ENCODE results near the gene KLHL21.
"Not testable (repeated sequence)": the region's sequence is repeated elsewhere in the genome, so short reads cannot be mapped to it uniquely, and the experiment has no call there.

KLHL21 gene

GRCh38 chr1:6603238-6603914 is 707 bp upstream of the KLHL21 start:
- DNase-seq (ENCODE audit: low read depth) = no peak
- TF ChIP-seq, protein P1, sequence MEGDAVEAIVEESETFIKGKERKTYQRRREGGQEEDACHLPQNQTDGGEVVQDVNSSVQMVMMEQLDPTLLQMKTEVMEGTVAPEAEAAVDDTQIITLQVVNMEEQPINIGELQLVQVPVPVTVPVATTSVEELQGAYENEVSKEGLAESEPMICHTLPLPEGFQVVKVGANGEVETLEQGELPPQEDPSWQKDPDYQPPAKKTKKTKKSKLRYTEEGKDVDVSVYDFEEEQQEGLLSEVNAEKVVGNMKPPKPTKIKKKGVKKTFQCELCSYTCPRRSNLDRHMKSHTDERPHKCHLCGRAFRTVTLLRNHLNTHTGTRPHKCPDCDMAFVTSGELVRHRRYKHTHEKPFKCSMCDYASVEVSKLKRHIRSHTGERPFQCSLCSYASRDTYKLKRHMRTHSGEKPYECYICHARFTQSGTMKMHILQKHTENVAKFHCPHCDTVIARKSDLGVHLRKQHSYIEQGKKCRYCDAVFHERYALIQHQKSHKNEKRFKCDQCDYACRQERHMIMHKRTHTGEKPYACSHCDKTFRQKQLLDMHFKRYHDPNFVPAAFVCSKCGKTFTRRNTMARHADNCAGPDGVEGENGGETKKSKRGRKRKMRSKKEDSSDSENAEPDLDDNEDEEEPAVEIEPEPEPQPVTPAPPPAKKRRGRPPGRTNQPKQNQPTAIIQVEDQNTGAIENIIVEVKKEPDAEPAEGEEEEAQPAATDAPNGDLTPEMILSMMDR (IDR thresholded peaks at IDR 0.05; ENCODE audit: control insufficient read depth, extremely low read depth, insufficient read depth) = no peak
- peak overlapping the region; percentile 95 for H3K4me3 ChIP-seq (ENCODE audit: low read depth, low read length)

GRCh38 chr1:6601923-6602668 is 573 bp downstream of the KLHL21 start:
- TF ChIP-seq, protein P1 (IDR thresholded peaks at IDR 0.05; ENCODE audit: control insufficient read depth, extremely low read depth, insufficient read depth) = peak; percentile 8; the same call in 1 of the 2 replicates
- DNase-seq (ENCODE audit: low read depth) = no peak
- peak overlapping the region; percentile 95 for H3K4me3 ChIP-seq (ENCODE audit: low read depth, low read length)

GRCh38 chr1:6601049-6601922 is 1.4 kb downstream of the KLHL21 start:
- DNase-seq (ENCODE audit: low read depth) = peak; percentile 83
- TF ChIP-seq, protein P1 (IDR thresholded peaks at IDR 0.05; ENCODE audit: control insufficient read depth, extremely low read depth, insufficient read depth) = no peak
- H3K4me3 ChIP-seq (ENCODE audit: low read depth, low read length) = peak overlapping the region; percentile 95

DNA sequence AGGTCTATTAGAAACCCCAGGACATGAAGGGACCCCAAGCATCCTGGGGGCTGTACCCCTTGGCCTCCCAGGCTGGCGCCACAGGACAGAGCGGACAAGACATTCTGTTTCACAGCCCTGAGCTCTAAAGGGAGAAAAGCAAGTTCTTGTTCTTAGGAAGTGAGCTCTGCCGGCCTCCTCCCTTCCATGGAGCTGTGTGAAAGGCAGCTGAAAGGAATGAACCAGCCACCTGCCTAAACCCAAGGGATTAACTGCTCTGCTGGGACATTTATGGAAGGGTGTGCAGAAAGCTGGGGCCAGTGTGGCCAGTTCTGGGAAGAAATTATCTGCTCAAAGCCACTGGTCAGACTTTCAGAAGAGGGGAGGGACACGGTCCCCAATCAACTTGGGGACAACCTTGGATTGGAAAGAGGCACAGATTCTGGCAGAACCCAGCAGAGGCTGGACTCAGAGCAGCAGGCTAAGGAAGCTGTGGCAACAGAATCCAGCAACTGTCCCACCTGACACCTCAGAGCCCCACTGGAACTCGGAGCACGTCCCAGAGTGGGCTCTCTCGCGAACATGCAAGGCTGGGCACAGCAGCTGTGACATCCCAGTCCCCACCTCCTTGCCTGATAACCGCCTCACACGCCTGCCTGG is 2.1 kb downstream of the KLHL21 start:
- TF ChIP-seq, protein P1 (IDR thresholded peaks at IDR 0.05; ENCODE audit: control insufficient read depth, extremely low read depth, insufficient read depth) = no peak
- DNase-seq (ENCODE audit: low read depth) = no peak
- H3K4me3 ChIP-seq (ENCODE audit: low read depth, low read length) = peak overlapping the region; percentile 95

DNA sequence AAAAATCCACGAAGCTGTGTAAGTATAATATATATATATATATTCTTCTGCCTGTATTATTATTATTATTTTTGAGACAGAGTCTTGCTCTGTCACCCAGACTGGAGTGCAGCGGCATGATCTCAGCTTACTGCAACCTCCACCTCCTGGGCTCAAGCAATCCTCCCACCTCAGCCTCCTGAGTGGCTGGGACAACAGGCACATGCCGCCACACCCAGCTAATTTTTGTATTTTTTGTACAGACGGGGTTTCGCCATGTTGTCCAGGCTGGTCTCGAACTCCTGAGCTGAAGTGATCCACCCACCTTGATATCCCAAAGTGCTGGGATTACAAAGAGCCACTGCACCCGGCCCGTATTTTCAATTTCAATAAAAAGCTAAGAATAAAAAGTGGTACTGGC is 2.7 kb downstream of the KLHL21 start:
- peak overlapping the region; percentile 95 for H3K4me3 ChIP-seq (ENCODE audit: low read depth, low read length)
- DNase-seq (ENCODE audit: low read depth) = not testable (repeated sequence)

- TF ChIP-seq, protein P1 (IDR thresholded peaks at IDR 0.05; ENCODE audit: control insufficient read depth, extremely low read depth, insufficient read depth) = no peak
- H3K4me3 ChIP-seq (ENCODE audit: low read depth, low read length) = no peak overlapping the region
- DNase-seq (ENCODE audit: low read depth) = no peak
Observed at GRCh38 chr1:6599141-6599975, 3.3 kb downstream of the KLHL21 start.

Measured in LNCaP clone FGC (cell line).